ENCODE measurements around the gene DNAH17.

Gene DNAH17

DNA sequence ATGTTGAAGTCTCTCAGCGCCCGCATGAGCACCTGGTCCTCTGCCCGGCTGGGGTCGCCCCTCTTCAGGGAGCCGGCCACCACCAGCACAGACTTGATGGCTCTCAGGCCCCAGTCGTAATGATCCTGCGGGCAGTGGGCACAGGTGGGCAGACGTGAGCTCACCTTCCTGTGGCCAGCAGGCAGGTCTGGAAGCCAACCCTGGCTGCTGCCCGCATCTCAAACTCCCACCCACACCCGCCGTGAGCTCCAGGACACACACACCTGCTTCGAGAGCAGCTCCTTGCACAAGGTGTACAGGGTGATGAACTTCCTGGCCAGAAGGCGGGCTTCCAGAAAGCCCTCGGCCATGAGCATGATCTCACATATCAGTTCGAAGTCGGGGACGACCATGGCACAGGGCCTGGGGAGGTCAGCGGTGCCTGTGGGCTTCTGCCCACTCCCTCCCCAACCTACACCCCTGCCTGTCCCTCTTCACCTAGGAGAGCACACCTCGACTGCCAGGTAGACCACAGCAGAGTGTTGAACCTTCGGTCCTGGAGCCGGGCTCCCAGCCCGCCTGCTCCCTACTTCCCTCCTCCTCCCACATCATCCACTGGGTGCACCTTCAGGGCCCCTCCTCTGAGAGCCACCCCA, 82.4 kb downstream of the DNAH17 start:
- DNase-seq = no peak

DNA sequence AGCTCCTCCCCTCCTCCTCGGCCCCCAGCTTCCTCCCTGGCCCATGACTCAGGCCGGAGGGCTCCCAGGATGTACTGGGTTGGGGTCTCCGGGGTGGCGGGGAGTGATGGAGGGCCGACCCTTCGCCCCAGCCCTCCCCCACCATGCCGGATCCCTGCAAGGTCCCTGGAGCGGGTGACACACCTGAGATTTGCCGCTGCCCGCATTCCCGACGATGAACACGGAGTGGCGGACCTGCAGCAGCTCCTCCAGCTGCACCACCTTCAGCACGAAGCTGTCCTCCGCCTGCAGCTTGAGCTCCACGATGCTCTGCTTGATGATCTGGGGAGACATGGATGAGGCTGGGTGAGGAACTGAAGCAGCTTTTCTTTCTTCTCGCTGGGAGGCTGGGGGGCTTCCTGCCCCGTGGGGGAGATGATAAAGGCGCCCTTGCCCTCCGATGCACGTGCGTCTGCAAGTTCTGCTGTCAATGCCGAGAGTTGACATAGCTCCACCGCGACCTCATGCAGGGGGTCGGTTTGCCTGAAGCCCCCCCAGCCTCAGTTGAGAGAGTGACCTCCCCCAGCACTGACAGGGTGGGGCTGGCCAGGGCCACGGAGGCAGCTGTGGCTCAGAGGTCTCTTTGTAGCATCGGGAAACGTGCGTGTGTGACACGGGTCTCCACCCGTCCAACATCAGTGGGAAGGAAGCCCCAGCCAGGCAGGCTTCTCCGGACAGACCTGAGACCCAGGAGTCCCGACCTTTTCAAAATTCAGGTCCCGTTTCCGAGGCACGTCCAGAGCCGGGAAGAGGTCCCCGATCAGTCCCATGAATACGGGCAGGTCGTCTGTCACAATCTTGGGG, 83.1 kb downstream of the DNAH17 start:
- DNase-seq = no peak

DNA sequence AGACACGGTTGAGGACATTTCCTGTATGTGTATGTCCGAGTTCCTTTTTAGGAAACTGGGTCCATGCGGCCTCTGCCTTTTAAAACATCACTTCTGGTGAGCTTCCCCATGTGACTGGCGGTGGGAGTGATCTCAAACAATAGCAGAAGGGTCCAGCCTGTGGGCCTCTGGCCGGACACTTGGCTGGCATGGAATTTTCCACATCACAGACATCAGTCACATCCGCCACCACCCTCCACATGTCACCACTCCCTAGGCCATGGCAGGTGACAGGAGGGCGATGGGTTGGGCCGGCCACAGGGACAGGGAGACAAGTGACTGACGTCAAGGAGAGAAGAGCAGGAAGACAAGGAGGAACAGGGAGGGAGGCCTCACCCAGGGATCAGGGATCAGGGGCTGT, 83.7 kb downstream of the DNAH17 start:
- DNase-seq = no peak

DNA sequence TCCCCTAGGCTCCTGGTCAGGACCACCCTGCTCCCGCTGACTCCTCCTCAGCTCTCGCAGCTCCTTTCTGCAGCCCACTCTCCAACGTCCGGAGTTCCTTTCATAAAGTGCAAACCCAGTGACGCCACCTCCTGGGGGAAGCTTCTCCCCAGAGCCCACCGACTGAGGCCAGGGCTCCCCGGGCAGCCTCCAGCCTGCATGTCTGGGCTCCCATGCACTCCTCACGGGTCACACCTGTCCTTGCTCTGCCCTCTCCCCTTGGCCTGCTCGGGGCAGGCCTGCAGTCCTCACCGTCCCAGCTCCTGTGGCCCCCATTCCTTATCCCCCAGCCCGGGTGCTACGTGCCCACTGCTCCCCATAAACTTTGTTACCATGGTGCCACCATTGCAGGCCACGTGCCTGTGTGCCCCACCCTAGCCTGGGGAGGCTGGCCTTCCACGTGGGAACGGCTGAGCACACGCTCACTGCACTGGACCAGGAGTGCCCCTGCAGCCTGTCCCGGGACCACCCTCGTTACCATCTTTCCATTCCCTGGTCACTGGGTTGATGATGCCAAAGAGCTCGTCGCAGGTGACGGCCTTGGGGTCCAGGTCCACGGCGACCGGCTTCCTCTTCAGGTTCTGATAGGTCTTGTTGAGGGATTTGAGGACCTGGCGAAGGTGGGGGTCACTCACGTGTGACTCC, 84.9 kb downstream of the DNAH17 start:
- no peak for DNase-seq

DNA sequence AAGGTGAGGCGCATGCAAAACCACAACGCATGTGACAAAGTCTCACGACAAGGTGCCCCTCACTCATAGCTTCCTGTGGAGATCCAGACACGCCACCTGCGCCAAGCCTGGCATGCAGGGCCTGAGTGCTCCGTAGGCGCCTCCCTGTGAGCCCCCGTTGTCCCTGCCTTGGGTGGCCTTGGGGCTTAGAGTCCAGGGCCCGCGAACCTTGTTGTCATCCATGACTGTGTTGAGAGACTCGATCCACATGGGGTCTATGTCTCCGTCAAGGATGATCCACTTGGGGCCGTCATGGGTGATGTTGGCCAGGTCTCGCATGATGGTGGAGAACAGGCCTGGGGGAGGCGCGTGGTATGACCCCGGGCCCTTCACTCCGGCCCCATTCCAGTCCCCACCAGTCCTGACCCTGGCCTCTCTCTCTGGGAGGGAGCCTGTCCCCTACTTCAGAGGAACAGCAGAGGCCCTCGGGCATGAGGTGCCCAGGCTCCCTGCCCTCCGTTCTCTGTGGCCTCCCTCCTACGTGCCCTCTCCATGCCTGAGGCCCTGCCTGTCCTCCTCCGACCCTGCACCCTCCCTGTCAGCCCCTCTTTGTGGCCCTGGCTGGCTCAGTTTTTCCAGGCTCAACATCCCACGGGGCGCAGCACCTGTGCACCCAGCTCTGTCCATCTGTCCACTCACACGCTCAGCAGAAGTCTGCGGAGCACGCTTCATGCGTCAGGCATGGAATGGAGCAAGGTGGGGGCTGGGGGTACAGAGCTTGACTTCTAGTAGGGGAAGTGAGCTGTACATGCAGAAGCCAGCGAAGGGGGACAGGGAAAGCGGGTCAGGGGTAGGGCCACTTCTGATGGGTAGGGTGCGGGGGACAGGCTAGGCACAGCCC, 85.7 kb downstream of the DNAH17 start:
- DNase-seq = no peak

DNA sequence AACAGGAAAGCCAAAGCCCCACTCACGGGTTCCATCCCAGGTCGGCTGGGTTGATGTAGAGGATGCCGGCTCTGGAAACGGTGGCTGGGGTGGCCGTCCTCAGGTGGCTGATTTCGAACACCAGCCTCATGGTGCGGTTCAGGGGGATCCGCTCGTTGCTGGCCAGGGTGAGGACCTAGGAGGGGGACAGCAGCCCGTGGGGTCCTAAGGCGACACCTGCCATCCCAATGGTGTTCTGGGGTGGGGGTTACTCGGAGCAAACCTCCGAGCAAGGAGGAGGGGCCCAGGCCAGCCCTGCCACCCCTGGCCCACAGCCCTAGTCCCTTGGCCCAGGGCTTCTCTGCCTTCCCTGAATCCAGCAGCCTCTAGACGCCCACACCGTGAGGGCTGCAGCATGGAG, 86.5 kb downstream of the DNAH17 start:
- no peak for DNase-seq

DNA sequence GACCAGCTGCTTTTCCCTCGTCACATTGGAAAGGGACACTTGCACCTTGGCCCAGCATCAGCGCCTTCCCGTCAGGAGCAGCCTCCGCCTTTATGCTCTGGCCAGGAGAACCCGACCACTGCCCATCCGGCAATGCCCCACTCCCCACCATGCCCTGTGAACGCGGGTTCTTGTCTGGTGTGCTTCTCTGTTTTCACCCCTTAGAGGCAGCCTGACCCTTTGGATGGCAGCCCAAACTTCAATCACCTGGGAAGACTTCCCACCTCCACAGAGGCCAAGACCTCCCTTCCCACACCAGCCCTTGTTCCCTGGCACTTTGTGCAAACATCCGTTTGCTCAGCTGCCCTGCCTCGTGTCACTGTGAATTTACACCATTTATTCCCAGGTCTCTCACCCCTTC, 87.0 kb downstream of the DNAH17 start:
- no peak for DNase-seq

DNA sequence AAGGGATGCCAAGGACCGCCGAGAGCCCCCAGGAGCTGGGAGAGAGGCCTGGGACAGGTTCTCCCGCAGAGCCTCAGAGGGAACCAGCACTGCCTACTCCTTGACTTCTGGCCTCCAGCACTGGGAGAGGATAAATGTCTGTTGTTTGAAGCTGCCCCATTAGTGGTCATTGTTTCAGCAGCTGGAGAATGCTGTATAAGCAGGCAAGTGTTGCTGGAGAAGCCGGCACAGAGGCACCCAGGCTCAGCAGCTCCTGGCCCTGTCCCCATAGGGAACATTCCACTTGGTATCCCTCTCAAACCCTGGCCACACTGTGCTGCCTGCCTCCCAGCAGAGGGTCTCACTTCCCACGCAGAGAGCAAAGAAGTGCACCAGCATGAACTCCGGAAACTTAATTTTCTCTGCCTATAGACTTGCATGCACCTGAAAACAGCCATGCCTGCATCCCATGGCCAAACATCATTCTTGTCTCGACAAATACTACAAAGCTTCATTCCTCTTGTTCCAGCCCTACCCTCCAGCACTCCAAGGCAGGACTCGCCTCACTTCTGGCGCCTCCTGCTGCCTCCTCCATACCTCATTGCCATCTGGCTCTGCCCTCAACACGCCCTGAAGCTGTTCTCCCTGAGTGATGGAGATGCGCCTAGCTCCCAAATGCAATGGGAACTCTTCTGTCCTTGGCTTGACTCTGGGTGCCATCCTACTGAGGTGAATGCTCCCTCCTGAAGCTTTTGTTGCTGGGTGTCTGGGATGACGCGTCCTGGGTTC, 88.1 kb downstream of the DNAH17 start:
- no peak for DNase-seq

DNA sequence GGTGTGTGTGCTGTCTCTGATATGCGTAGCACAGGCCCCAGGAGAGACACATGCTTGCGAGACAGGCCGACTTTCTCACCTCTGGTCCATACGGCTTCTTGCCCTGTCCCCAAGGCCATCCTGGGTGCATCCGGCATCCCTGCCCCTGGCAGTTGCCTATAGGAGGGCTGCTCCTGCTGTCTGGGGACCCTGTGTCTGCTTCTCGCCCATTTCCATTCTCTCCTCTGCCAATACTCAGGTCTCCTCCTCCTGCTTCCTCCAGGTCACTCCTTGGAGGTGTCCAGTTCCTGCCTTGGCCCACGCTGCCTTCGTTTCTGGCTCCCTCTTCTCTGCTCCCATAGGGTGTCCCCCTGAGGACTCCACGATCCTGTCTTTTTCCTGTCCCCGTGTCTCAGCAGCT, 89.0 kb downstream of the DNAH17 start:
- no peak for DNase-seq

DNA sequence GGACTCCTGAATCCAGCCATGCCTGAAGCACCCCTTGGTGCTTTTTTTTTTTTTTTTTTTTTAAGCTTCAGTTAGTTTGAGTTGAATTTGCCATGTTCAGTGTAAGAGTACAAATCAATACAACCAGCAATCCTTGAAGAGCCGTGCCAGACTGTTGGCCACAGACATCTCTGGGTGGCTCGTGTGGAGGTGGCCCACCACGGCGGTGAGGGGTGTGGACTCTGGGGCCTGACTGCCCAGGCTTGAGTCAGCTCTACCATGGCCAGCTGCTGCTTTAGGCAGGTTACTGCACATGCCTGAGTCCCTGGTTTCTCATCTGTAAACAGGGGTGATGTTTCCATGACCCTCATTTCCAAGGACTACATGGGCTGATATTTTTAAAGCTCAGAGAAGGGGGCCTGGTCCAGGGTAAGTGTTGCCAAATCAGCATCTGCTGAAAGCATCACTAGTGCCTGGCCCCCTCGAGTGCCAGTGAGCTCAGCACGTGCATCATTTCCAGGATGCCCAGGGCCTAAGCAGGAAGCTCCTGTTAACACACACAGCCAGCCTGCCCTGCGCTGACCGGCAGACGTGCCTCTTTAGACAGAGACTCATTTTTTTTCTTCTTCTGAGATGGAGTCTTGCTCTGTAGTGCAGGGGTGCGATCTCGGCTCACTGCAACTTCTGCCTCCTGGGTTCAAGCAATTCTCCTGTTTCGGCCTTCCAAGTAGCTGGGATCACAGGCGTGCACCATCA, 90.1 kb downstream of the DNAH17 start:
- DNase-seq = no peak

DNA sequence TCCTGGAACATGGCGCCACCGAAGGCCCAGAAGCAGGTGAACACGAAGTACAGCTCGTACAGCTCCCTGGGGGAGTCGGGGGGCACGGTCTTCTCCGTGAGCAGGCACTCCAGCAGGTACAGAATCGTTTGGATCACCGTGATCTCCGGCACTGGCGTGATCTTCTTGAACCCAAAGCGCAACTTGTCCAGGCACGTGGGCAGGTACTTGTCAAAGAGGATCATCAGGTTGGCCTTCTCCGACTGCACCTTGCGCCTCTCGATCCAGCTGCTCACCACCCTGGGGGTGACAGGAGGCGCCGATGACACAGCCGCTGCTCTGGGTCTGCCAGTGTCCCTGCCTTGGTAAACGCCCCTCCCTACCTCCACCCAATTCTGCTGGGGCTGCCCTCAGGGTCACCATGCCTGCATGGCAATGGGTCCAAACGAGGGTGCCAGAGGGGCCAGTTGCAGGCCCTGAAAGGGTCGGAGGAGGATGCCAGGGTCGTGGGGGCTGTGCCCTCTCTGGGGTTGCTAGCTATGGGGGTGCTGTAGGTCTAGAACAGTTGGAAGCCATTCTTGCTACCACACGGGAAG, 90.9 kb downstream of the DNAH17 start:
- no peak for DNase-seq

DNA sequence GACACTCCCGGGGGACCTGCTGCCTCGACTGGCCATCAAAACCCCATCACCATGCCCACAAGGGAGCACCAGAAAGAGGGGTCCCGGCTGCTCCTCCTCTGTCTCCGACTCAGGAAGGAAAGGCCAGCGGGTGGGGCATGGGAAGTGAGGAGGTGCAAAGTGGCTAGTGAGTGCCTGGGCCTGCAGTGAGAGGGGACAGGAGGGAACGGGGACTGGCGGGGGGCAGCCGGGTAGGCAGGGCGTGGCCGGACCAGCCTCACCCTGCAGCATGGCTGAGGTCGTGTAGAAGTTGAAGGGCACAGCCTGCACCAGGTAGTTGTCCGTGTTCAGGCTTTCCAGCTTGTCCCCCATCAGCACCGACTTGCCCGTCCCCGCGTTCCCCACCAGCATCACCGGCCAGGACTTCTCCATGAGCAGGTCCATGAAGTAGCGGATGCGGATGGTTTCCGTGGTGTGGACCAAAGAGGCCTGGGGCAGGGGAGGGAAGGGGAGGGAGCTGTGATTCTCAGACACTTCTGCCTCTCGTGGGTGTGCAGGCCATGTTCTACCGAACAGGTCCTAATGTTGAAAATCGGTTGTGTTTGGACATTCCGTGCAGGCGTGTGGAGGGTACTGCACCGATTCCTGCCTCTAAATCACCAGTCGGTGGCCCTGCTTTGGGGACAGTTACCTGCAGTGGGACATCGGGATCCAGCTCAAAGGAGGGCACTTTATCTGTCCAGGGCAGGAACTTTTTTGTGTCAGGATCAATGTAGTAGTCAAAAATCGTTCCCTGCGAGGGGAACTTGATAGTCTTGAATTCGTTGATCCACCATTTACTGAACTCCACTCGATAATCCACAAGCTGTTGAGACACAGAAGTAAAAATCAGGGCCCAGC, 91.7 kb downstream of the DNAH17 start:
- no peak for DNase-seq

DNA sequence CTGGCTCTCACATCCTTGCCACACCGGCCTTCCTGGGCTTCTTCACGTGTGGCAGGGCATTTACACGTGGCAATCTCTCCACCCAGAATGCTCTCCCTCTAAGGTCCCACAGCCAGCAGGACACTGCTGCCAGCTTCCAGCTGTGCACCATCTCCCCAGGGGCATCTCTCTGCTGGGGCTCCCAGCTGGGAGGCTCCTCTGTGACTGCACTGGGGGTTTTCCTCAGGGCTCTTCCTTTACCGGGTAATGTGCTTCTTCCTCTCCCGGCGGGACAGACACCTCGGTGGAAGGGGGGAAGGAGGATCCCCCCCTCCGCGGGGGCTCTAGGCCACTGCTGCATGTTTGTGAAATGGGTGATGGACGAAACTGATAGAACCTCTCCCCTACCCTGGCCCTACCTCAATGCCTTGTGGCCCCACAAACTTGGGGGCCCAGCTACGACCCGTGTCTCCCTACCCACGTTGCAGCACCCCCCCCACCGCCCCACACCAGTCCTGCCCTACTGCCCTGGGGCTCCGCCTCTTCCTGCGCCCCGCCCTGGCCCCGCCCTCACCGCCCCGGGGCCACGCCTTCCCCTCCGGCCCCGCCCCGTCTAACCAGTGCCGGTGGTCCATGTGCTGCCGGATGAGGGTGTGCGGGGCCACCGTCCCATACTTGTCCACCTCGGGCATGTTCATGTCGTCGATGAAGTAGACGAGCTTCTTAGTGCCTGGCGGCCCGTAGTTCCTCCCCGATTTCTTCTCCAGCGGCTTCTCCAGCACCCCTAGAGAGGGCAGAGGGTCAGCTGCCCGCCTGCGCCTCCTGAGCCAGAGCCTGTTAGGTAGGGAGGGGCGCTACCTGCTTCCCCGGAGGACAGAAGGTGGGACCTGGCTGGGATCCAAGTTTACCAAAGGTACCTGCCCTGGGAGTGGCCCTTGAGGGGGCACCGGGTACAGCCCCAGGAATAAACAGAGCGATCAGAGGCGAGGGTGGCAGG, 92.6 kb downstream of the DNAH17 start:
- peak; percentile 59 to 71 for DNase-seq

DNA sequence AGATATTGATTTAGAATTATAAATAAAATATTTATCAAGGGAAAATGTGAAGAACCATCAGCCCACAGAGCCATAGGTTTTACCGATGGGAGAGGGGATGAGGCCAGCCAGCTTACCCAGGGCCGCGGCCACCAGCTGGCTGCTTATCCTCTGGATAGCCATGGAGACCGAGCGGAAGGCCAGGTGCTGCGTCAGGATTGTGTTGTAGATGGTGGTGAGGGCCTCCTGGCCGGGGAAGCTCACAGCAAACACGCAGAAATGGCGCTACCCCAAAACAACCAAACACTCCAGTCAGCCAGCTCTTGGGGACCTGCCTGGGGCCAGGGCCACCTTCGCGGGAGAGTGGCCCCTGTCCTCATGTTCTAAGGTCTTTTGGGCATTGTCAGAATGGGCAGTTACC, 97.8 kb downstream of the DNAH17 start:
- DNase-seq = no peak

DNA sequence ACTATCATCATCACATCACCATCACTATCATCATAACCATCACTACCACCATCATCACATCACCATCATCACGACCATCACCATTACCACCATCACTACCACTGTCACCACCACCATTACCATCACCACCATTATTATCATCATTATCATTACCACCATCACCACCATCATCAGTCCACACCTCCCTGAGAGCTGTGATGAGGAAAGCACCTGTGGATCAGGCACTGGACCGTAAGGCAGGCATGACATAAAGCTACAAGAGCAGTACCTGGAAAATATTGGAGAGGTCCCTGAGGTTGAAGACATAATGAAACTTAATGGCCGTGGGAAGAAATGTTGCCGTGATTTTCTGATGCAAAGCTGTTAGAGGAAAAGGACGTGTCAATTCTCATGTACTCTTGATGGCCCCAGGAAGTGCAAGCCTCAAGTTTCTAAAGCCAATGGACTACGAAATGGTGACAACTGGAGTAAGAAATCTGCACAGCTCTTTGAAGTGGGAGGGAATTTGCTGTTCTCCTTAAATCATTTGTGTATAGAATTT, 98.4 kb downstream of the DNAH17 start:
- DNase-seq = no peak

DNA sequence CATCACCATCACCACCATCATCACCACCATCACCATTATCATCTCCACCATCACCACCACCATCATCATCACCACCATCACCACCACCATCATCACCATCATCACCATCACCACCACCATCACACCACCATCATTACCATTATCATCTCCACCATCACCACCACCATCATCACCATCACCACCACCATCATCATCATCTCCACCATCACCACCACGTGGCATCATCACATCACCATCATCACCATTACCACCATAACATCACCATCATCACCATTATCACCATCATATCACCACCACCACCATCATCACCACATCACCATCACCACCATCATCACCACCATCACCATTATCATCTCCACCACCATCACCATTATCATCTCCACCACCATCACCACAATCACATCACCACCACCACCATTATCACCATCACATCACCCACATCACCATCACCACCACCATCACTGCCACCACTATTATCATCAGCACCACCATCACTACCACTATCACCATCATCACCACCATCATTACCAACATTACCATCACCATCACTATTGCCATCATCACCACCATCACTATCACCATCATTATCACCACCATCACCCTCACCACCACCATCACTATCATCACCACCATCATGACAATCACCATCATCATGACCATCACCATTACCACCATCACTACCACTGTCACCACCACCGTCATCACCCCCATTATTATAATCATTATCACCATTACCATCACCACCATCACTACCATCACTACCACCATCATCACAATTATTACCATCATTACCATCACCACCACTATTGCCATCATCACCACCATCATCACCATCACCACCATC, 99.1 kb downstream of the DNAH17 start:
- DNase-seq = no peak

DNA sequence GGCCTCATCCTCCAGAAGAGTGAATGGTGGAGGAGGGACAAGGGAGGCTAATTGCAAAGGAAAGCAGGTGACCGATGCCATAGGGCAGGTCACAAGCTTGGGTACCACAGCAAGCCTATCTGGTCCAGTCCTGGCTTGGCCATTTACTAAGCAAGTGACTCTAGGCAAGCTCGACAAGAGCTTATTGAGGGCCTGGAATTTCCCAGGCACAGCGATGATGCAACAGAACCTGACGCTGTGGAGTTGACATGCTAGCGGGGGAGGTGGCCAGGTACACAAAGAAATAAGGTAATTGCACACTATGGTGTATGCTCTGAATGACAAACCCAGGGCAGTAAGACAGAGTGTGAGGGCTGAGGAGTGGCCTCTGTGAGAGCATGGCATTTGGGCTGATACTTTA, 100.2 kb downstream of the DNAH17 start:
- no peak for DNase-seq

DNA sequence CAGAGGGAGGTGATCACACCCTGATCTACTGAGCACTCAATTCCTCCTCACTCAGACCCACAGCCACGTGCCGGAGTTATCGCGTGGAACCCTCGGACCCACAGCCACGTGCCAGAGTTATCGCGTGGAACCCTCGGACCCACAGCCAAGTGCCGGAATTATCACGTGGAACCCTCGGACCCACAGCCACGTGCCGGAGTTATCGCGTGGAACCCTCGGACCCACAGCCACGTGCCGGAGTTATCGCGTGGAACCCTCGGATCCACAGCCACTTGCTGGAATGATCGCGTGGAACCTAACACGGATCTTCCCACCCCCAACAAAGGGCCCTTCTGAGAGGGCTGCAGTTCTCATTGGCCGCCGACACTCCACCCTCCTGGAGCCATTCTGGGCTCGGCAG, 101.0 kb downstream of the DNAH17 start:
- no peak for DNase-seq
